ENCODE results near the gene OPTC. TPM values are rescaled to one million over a fixed set of nuclear protein-coding genes. Genes with fewer than 3 reads are reported as not detected.

The OPTC gene
- total RNA-seq, 1 donor, result not detected

DNA sequence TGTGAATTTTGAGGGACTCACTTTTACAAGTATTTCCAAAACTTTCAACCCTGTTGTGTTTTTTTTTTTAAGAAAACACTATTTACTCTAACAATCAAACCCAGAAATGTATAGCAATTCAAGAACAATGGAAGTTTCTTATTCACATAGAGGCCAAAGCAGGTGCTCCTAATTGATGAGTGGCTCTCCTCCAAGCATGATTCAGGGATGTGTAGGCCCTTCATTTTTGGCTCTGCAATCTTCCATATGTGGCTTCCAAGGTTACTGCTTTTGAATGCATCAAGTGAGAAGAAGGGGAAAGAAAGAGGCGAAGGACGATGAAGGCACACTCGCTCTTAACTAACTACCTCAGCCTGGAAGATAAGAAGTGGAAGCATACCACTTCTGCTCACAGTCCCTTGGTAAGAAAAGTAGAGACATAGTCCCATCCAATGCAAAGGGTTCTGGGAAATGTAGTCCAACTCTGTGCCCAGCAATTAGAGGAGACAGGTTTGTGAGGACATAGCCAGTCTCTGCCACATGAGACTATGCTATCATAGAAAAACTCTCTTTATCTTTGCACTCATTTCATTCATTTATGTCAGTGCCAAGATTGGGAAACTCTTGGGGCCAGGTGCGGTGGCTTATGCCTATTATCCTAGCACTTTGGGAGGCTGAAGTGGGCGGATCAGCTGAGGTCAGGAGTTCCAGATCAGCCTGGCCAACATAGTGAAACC, 46.0 kb downstream of the OPTC start:
- no peaks in the 10 kb centered on the region for H3K4me1 ChIP-seq (ENCODE audit: insufficient read depth, low read length)
- no peak overlapping the region for H3K4me3 ChIP-seq (ENCODE audit: low read length)
- H3K9me3 ChIP-seq (ENCODE audit: low read depth, low read length), result no peaks in the 10 kb centered on the region
- no peaks in the 10 kb centered on the region for H3K27me3 ChIP-seq (ENCODE audit: insufficient read depth, low read length)

- no peak overlapping the region for H3K4me3 ChIP-seq (ENCODE audit: low read length)
- H3K9me3 ChIP-seq (ENCODE audit: low read depth, low read length), result no peaks in the 10 kb centered on the region
- H3K27me3 ChIP-seq (ENCODE audit: insufficient read depth, low read length), result no peaks in the 10 kb centered on the region
- no peaks in the 10 kb centered on the region for H3K4me1 ChIP-seq (ENCODE audit: insufficient read depth, low read length)
Observed at GRCh38 chr1:203544485-203544884, 50.5 kb downstream of the OPTC start.

GRCh38 chr1:203544978-203545816, 51.2 kb downstream of the OPTC start:
- no peaks in the 10 kb centered on the region for H3K27me3 ChIP-seq (ENCODE audit: insufficient read depth, low read length)
- no peak overlapping the region for H3K4me3 ChIP-seq (ENCODE audit: low read length)
- no peaks in the 10 kb centered on the region for H3K9me3 ChIP-seq (ENCODE audit: low read depth, low read length)
- H3K4me1 ChIP-seq (ENCODE audit: insufficient read depth, low read length), result no peaks in the 10 kb centered on the region

DNA sequence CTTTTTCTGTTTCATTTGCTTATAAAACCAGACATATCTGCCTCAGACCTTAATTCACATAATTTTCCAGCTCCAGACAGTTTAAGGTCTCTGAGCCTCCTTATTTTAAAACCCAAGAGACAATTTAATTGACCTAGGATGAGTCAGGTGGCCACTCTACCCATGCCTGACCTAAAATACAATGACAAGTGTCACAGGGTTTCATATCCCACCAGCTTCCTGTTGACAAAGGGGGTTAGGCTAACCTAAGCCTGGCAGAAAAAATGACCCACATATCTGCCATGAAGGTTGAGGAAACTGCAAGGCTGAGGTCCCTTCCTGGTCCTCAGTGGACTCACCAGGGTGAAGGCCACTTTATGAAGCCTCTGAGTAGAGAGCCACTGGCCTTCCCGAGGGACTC, 52.3 kb downstream of the OPTC start:
- H3K9me3 ChIP-seq (ENCODE audit: low read depth, low read length), result no peaks in the 10 kb centered on the region
- H3K4me3 ChIP-seq (ENCODE audit: low read length), result no peak overlapping the region
- H3K4me1 ChIP-seq (ENCODE audit: insufficient read depth, low read length), result no peaks in the 10 kb centered on the region
- no peaks in the 10 kb centered on the region for H3K27me3 ChIP-seq (ENCODE audit: insufficient read depth, low read length)

- Histone ChIP-seq H3K27me3 (ENCODE audit: insufficient read depth, low read length) (no peaks in the 10 kb centered on the region), H3K4me3 (ENCODE audit: low read length) (no peak overlapping the region), H3K9me3 (ENCODE audit: low read depth, low read length) (no peaks in the 10 kb centered on the region), H3K4me1 (ENCODE audit: insufficient read depth, low read length) (no peaks in the 10 kb centered on the region)
Observed at GRCh38 chr1:203547147-203547546, 53.2 kb downstream of the OPTC start.

DNA sequence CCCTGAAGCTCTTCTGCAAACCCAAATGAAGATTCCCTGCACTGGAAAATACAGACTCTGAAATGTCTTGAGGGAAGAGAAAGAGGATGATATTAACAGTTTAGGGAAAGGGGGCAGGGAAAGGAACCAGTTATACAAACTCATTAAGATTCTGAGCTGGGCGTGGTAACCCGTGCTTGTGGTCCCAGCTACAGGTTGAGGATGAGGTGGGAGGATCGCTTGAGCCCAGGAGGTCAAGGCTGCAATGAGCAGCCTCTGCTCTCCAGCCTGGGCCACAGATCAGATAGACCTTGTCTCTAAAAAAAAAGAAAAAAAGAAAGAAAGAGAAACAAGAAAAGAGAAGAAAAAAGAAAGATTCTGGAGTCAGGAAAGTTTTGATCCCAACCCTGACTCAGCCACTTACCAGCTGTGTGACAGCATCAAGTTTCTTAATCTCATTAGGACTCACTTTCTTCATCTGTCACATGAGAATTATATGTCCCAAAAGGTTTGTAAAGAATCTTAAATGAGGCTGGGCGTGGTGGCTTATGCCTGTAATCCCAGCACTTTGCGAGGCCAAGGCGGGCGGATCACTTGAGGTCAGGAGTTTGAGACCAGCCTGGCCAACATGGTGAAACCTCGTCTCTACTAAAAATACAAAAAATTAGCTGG, 53.9 kb downstream of the OPTC start:
- Histone ChIP-seq H3K27me3 (ENCODE audit: insufficient read depth, low read length) (no peaks in the 10 kb centered on the region), H3K4me1 (ENCODE audit: insufficient read depth, low read length) (no peaks in the 10 kb centered on the region), H3K9me3 (ENCODE audit: low read depth, low read length) (no peaks in the 10 kb centered on the region), H3K4me3 (ENCODE audit: low read length) (no peak overlapping the region)

- Histone ChIP-seq H3K27me3 (ENCODE audit: insufficient read depth, low read length) (no peaks in the 10 kb centered on the region), H3K4me1 (ENCODE audit: insufficient read depth, low read length) (no peaks in the 10 kb centered on the region), H3K9me3 (ENCODE audit: low read depth, low read length) (no peaks in the 10 kb centered on the region), H3K4me3 (ENCODE audit: low read length) (no peak overlapping the region)
Observed at GRCh38 chr1:203548892-203549291, 54.9 kb downstream of the OPTC start.

- Histone ChIP-seq H3K4me3 (ENCODE audit: low read length) (no peak overlapping the region), H3K9me3 (ENCODE audit: low read depth, low read length) (no peaks in the 10 kb centered on the region), H3K4me1 (ENCODE audit: insufficient read depth, low read length) (no peaks in the 10 kb centered on the region), H3K27me3 (ENCODE audit: insufficient read depth, low read length) (no peaks in the 10 kb centered on the region)
Observed at GRCh38 chr1:203549309-203549708, 55.4 kb downstream of the OPTC start.

DNA sequence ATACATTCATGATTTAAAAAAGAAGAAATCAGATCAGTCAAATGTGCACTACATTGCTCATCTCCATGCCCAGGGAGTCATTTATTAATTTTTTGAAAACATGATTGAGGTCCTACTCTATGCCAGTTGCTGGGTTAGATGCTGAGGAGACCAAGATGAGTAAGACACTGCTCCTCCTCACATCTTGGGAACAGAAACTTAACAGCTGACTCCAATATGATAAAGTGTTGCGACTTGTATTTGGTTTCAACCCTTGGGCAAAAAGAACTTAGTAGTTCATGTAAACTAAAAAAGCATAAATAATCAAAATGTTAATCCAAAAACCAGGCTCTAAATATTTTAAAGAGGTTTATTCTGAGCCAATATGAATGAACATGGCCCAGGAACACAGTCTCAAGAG, 56.9 kb downstream of the OPTC start:
- Histone ChIP-seq H3K27me3 (ENCODE audit: insufficient read depth, low read length) (no peaks in the 10 kb centered on the region), H3K4me1 (ENCODE audit: insufficient read depth, low read length) (no peaks in the 10 kb centered on the region), H3K9me3 (ENCODE audit: low read depth, low read length) (no peaks in the 10 kb centered on the region), H3K4me3 (ENCODE audit: low read length) (no peak overlapping the region)

DNA sequence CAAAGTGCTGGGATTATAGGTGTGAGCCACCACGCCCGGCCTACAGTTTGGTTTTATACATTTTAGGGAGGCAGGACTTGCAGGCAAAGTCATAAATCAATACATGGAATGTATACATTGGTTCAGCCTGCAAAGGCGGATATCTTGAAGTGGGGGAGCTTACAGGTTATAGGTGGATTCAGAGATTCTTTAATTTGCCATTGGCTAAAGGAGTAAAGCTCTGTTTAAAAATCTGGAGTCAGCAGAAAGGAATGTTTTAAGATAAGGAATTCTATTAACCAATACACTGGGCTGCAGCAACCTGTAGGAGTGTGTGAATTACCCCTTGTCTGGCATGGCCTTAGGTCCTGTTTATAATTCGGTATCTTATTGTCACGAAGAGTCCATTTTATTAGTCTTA, 57.6 kb downstream of the OPTC start:
- Histone ChIP-seq H3K4me1 (ENCODE audit: insufficient read depth, low read length) (no peaks in the 10 kb centered on the region), H3K4me3 (ENCODE audit: low read length) (no peak overlapping the region)

GRCh38 chr1:203553496-203553895, 59.5 kb downstream of the OPTC start:
- Histone ChIP-seq H3K27me3 (ENCODE audit: insufficient read depth, low read length) (no peaks in the 10 kb centered on the region), H3K9me3 (ENCODE audit: low read depth, low read length) (no peaks in the 10 kb centered on the region), H3K4me1 (ENCODE audit: insufficient read depth, low read length) (no peaks in the 10 kb centered on the region), H3K4me3 (ENCODE audit: low read length) (no peak overlapping the region)

More for the DNA sequence above, 57.6 kb downstream of the OPTC start:
- no peaks in the 10 kb centered on the region for H3K27me3 ChIP-seq (ENCODE audit: insufficient read depth, low read length)
- H3K9me3 ChIP-seq (ENCODE audit: low read depth, low read length), result no peaks in the 10 kb centered on the region

DNA sequence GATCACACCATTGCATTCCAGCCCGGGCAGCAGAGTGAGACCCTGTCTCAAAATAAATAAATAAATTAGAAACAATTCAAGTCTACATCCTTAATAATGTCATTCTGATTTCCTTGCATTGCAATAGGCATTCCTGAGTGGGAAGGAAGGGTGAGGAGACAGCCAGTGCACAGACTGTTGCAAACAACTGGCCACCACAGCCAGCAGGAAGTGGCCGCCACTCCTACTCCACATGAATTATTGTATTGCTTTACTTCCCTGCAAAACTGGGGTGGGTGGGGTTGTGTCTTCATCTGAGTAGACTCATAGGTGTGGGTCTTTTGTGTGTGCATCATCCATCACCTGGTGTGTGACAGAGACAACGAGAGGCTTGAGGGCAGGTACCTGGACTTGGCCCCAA, 60.1 kb downstream of the OPTC start:
- Histone ChIP-seq H3K4me1 (ENCODE audit: insufficient read depth, low read length) (no peaks in the 10 kb centered on the region), H3K27me3 (ENCODE audit: insufficient read depth, low read length) (no peaks in the 10 kb centered on the region), H3K4me3 (ENCODE audit: low read length) (no peak overlapping the region), H3K9me3 (ENCODE audit: low read depth, low read length) (no peaks in the 10 kb centered on the region)

- Histone ChIP-seq H3K27me3 (ENCODE audit: insufficient read depth, low read length) (no peaks in the 10 kb centered on the region), H3K4me1 (ENCODE audit: insufficient read depth, low read length) (no peaks in the 10 kb centered on the region), H3K4me3 (ENCODE audit: low read length) (no peak overlapping the region), H3K9me3 (ENCODE audit: low read depth, low read length) (no peaks in the 10 kb centered on the region)
Observed at GRCh38 chr1:203555076-203555475, 61.1 kb downstream of the OPTC start.

DNA sequence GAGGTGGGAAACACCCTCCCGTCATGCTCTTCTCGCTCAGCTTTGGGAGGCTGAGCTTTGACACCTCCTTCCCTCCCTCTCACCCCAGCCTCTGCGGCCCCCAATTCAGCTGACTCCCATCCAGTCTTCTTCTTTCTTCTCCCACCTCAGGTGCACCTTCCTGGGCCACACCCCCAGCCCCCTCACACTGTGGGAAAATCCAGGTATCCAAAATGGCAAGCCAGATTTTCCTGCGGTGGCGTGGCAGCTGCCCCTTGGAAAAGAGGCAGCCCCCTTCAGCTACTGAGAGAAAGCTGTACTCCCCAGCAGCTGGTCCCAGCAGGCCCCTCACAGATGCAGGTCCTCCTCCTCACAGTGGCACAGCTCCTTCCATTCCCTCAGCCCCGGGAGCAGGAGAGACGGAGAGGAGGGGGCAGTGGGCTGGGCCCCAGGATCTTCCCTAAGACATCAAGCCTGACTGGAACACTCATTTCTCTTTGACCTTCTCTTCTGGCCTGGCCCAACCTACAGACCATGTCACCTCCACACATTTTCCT, 61.6 kb downstream of the OPTC start:
- no peaks in the 10 kb centered on the region for H3K4me1 ChIP-seq (ENCODE audit: insufficient read depth, low read length)
- H3K9me3 ChIP-seq (ENCODE audit: low read depth, low read length), result no peaks in the 10 kb centered on the region
- no peaks in the 10 kb centered on the region for H3K27me3 ChIP-seq (ENCODE audit: insufficient read depth, low read length)
- no peak overlapping the region for H3K4me3 ChIP-seq (ENCODE audit: low read length)

All from mononuclear cell (primary cell).